Heart left ventricle (tissue), 16 donors: Measurements from ENCODE around the gene GALNT2. TPM values are rescaled to one million over a fixed set of nuclear protein-coding genes. Genes with fewer than 3 reads are reported as not detected.

Experiments used
- ATAC-seq, 4 donors: fragments of 200-7000 bp; cut with Tn5 transposase; one replicate each; pipeline ENCODE4 v1.9.1; 2020 to 2022; ENCODE audit warnings: moderate library complexity in 4 of 4, mild to moderate bottlenecking in 3 of 4, moderate number of reproducible peaks in 1 of 4
- DNase-seq, 5 donors: peaks; one replicate each; pipeline ENCODE4 v3.0.0-alpha.2; 2020
- H3K27ac ChIP-seq, 12 donors: fragments of 200-600 bp; sonication (generic) in 4 of 12; one replicate each; pipeline versions ENCODE4 v1.5.0 to v1.8.0; 2016 to 2022; ENCODE audit warnings: mild to moderate bottlenecking in 2 of 12
- H3K27me3 ChIP-seq, 9 donors: fragments of 200-600 bp; sonication (generic) in 2 of 9; one replicate each; pipeline versions ENCODE4 v1.5.1 to v1.8.0; 2016 to 2022; ENCODE audit warnings: mild to moderate bottlenecking in 3 of 9
- H3K36me3 ChIP-seq, 9 donors: fragments of 200-600 bp; sonication (generic) in 2 of 9; one replicate each; pipeline versions ENCODE4 v1.5.0 to v1.8.0; 2018 to 2022; ENCODE audit warnings: mild to moderate bottlenecking in 2 of 9
- H3K4me1 ChIP-seq, 12 donors: fragments of 200-600 bp; sonication (generic) in 4 of 12; one replicate each; pipeline versions ENCODE4 v1.5.0 to v1.8.0; 2016 to 2022; ENCODE audit warnings: mild to moderate bottlenecking in 3 of 12
- H3K4me3 ChIP-seq, 12 donors: fragments of 200-600 bp; sonication (generic) in 4 of 12; one replicate each; pipeline versions ENCODE4 v1.5.0 to v1.8.0; 2017 to 2022; ENCODE audit warnings: mild to moderate bottlenecking in 9 of 12, moderate library complexity in 4 of 12
- H3K9me3 ChIP-seq, 12 donors: fragments of 200-600 bp; sonication (generic) in 4 of 12; one replicate each; pipeline versions ENCODE4 v1.5.0 to v1.8.0; 2016 to 2022; ENCODE audit warnings: mild to moderate bottlenecking in 1 of 12
- POLR2A ChIP-seq, 2 donors: fragments of 450-650 bp; IDR thresholded peaks; one replicate each; pipeline ENCODE4 v1.6.1; 2017; ENCODE audit warnings: antibody characterized with exemption in 2 of 2, mild to moderate bottlenecking in 2 of 2, moderate library complexity in 2 of 2
- WGBS, 4 donors: extraction: QIAGEN DNeasy Blood & Tissue Kit in 2 of 4; methylation state at CpG; one replicate each; pipeline versions ENCODE4 v1.1.5 to v1.1.7; 2013 to 2018; 5-methylcytosine and 5-hydroxymethylcytosine counted together
- intact Hi-C, 10 donors: fragments of 100-400 bp; cut with DNase I; formaldehyde crosslinking; loops; one replicate each; pipeline versions ENCODE4 v1.11.1 to v1.14.2; 2022
- polyA plus RNA-seq, 2 donors: library from polyadenylated mRNA; stranded (reverse); fragments of 200-250 nt; gene quantifications; one replicate each; pipeline ENCODE4 v1.2.3, GENCODE V29; 2013
- total RNA-seq, 9 donors: library from RNA; depleted of rRNA in 2 of 9; stranded (reverse); fragments of >200 nt in 2 of 9; fragmentation: NEBNext Ultra II Directional in 3 of 9; extraction: Animal tissue kit (Norgen Biotek cat#: 25700) in 3 of 9; gene quantifications; one replicate each; pipeline versions ENCODE4 v1.1.0 to v1.2.4, GENCODE V29; 2016 to 2023
- TF ChIP-seq, protein P1 (sequence below), 12 donors: fragments of 200-600 bp; sonication (generic) in 4 of 12; IDR thresholded peaks; one replicate each; pipeline versions ENCODE4 v1.5.0 to v1.8.0; 2018 to 2022; ENCODE audit warnings: antibody characterized with exemption in 12 of 12, mild to moderate bottlenecking in 5 of 12
- donor health status: ischemic (EF 13 %, LVEDD 7.1; RV severe dilation, severe dysfunction).
- donor health status: healthy with polysubstance abuse.
- donor health status: DM: no; HTN: yes; CAD: no.
- donor health status: DM: no; HTN: no; CAD: no.
- donor health status: ischemic (EF 25% LVEDD 6.9; RV normal size, moderate dysfunction).
- donor health status: ischemic (EF 25% LVEDD 5.7; RV mildly dilated, moderate dysfunction).
- donor health status: healthy.
- donor health status: DM: yes; HTN: yes; CAD: no.
- donor health status: ischemic (EF 35%, LVEDD 5.7; RV mildly dilated, moderate dysfunction).
- donor health status: nonischemic (EF 11% LVEDD 7.7; RV severe dilation, severe dysfunction).
- donor health status: DM: yes; HTN: yes; CAD: no.
- donor health status: PGD.
- donor health status: ischemic (EF 29% LVEDD 5.4; RV normal size, mild dysfunction).
- donor health status: nonischemic (EF 23%, LVEDD 6.1; RV moderate dilation, normal function).

GALNT2 gene
- total and polyA plus RNA-seq, 11 donors, result 10.1 to 44.9 (median 31.6) TPM

DNA sequence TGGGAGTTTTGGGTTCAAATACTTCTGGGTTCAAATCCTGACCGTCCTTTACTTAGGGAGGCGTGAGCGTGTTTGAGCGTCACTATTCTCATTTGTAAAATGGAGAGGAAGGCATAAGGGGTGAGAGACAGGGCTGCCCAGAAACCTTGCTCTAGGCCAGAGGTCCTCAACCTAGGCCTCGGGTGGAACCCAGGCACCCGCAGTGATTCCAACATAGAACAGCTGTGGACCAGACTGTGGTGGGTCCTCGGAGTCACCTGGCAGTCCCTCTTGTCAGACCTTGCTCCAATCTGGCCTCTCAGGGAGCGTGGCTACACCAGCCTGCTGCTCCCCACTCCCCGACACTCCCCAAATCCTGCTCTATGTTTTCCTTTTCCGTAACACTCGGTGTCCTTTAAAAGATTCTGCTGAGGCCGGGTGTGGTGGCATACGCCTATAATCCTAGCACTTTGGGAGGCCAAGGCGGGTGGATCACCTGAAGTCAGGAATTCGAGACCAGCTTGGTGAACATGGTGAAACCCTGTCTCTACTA is 242.7 kb downstream of the GALNT2 start:
- ATAC-seq (no peak), DNase-seq (no peak)
- no peak for TF ChIP-seq POLR2A (IDR thresholded peaks at IDR 0.05)
- TF ChIP-seq, protein P1, sequence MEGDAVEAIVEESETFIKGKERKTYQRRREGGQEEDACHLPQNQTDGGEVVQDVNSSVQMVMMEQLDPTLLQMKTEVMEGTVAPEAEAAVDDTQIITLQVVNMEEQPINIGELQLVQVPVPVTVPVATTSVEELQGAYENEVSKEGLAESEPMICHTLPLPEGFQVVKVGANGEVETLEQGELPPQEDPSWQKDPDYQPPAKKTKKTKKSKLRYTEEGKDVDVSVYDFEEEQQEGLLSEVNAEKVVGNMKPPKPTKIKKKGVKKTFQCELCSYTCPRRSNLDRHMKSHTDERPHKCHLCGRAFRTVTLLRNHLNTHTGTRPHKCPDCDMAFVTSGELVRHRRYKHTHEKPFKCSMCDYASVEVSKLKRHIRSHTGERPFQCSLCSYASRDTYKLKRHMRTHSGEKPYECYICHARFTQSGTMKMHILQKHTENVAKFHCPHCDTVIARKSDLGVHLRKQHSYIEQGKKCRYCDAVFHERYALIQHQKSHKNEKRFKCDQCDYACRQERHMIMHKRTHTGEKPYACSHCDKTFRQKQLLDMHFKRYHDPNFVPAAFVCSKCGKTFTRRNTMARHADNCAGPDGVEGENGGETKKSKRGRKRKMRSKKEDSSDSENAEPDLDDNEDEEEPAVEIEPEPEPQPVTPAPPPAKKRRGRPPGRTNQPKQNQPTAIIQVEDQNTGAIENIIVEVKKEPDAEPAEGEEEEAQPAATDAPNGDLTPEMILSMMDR (IDR thresholded peaks at IDR 0.05), result no peak
- Histone ChIP-seq H3K27ac (no peak overlapping the region), H3K9me3 (no peaks in the 10 kb centered on the region), H3K36me3 (no peaks in the 10 kb centered on the region), H3K4me1 (peaks cover 0 to 16% (median 1%) of the 10 kb centered on the region in 12 donors), H3K4me3 (no peak overlapping the region), H3K27me3 (peaks cover 0 to 9% (median 0%) of the 10 kb centered on the region in 9 donors)
- 95 to 98% (median 95%) methylated on average over 14 to 15 of the region's 15 CpGs for WGBS, 4 donors
- intact Hi-C loops, result loop anchor here (1.0 to 10.0 kb wide), 10 partner anchors 92 to 1055 kb away; partner anchors contain the start of gene ABCB10 (in 5 of the 10)

DNA sequence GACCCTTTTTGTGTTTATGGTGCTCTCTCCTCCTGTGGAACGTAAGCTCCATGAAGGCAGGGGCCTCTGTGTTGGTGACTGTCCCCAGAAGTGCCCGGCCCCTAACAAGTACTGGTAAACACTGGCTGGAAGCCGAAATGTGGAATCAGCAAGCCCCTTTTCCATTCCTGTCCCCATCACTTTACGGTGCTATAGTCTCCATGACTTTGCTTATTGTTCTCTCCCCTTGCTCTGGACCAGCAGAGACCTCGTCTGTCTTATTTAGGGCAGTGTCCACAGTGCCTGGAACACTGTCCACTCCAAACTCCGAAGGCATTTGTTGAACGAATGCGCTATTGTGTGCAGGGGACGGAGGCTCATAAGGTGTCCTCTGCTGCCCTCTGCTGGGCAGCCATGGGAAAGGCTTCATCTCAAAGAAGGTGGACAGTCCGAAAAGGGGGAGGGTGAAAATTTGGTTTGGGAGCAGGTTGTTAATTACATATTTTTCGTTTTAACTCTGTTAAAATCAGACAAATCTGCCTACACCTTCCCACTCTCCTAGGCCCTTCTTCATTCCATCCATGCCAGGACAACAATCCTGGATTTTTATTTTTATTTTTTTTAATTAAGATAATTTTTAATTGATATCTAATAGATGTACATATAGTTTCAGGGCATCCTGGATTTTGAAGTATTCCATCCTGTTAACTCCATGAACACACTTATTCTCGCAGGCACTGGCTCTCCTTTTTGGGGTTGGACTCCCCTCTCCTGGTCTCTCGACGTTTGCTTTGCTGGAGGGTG is 243.5 kb downstream of the GALNT2 start:
- H3K27ac ChIP-seq, result no peak overlapping the region
- H3K9me3 ChIP-seq, result no peaks in the 10 kb centered on the region
- WGBS, 4 donors, result 34 to 37% (median 35%) methylated on average over 14 of the region's 14 CpGs
- ATAC-seq (peak; percentile 75 to 88 (median 86)), DNase-seq (peak; percentile 67 to 82 (median 71))
- peaks cover 0 to 9% (median 0%) of the 10 kb centered on the region in 9 donors for H3K27me3 ChIP-seq
- TF ChIP-seq, protein P1 (IDR thresholded peaks at IDR 0.05), result peak; percentile 85 to 96 (median 92)
- TF ChIP-seq POLR2A (IDR thresholded peaks at IDR 0.05), result no peak
- intact Hi-C loops, result loop anchor here (1.0 to 10.0 kb wide), 9 partner anchors 93 to 1056 kb away; partner anchors contain the start of gene ABCB10 (in 4 of the 10)
- peaks cover 0 to 16% (median 1%) of the 10 kb centered on the region in 12 donors for H3K4me1 ChIP-seq
- no peaks in the 10 kb centered on the region for H3K36me3 ChIP-seq
- H3K4me3 ChIP-seq, result no peak overlapping the region

DNA sequence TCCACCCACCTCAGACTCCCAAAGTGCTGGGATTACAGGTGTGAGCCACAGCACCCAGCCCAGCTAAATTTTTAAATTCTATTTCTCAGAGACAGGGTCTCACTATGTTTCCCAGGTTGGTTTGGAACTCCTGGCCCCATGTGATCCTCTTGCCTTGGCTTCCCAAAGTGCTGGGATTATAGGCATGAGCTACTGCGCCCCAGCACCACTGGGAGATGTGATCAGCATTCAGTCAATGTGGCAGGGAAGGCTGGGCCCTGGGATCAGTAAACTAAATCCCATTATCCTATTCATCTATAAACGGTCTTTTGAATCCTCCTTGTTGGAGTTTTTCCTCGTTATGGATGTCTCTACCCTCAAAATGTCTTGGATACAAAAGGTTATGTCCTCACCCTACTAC is 245.6 kb downstream of the GALNT2 start:
- Histone ChIP-seq H3K4me1 (peaks cover 0 to 12% (median 1%) of the 10 kb centered on the region in 12 donors), H3K27me3 (peaks cover 0 to 9% (median 0%) of the 10 kb centered on the region in 9 donors), H3K4me3 (no peak overlapping the region), H3K27ac (no peak overlapping the region), H3K36me3 (no peaks in the 10 kb centered on the region), H3K9me3 (no peaks in the 10 kb centered on the region)
- ATAC-seq (no peak), DNase-seq (no peak)
- TF ChIP-seq, protein P1 (IDR thresholded peaks at IDR 0.05), result no peak
- TF ChIP-seq POLR2A (IDR thresholded peaks at IDR 0.05), result no peak
- intact Hi-C loops, result loop anchor here in 9 of 10 donors (5.0 to 10.0 kb wide), 6 partner anchors 95 to 1058 kb away; partner anchors contain the start of gene ABCB10 (in 4 of the 9)
- 68 to 77% (median 72%) methylated on average over 3 of the region's 3 CpGs for WGBS, 4 donors
